Activated naive CD8-positive, alpha-beta T cell treated with anti-CD3 and anti-CD28 coated beads, Interleukin-2, amount 50 U/mL, for 24 hours (primary cell): ENCODE results near the gene NUCKS1.

ENCODE experiments used
- ATAC-seq: fragments of 150-1000 bp; cut with Tn5 transposase; one replicate; pipeline ENCODE4 v1.10.0; 2021
- DNase-seq: peaks from one replicate; pipeline ENCODE4 v3.0.0; 2021
- H3K27ac Mint-ChIP-seq: one replicate; pipeline ENCODE4 v1.8.0; 2021; ENCODE audit warnings: mild to moderate bottlenecking, mixed read lengths
- H3K27me3 Mint-ChIP-seq: one replicate; pipeline ENCODE4 v1.8.0; 2021; ENCODE audit warnings: mixed read lengths
- H3K36me3 Mint-ChIP-seq: one replicate; pipeline ENCODE4 v1.8.0; 2021; ENCODE audit warnings: low read depth, mixed read lengths
- H3K4me1 Mint-ChIP-seq: one replicate; pipeline ENCODE4 v1.8.0; 2021; ENCODE audit warnings: mixed read lengths
- H3K4me3 Mint-ChIP-seq: one replicate; pipeline ENCODE4 v1.8.0; 2021; ENCODE audit warnings: mild to moderate bottlenecking, moderate library complexity, mixed read lengths
- H3K9me3 Mint-ChIP-seq: one replicate; pipeline ENCODE4 v1.8.0; 2021; ENCODE audit warnings: mixed read lengths

The NUCKS1 gene

GRCh38 chr1:205754857-205755256, 4.9 kb upstream of the NUCKS1 start:
- DNase-seq, result no peak
- H3K27me3 Mint-ChIP-seq, result peaks cover 3% of the 10 kb centered on the region
- peaks cover 13% of the 10 kb centered on the region for H3K4me1 Mint-ChIP-seq
- H3K27ac Mint-ChIP-seq, result no peak overlapping the region
- H3K9me3 Mint-ChIP-seq, result no peaks in the 10 kb centered on the region
- H3K4me3 Mint-ChIP-seq, result no peak overlapping the region
- peaks cover 3% of the 10 kb centered on the region for H3K36me3 Mint-ChIP-seq
- ATAC-seq, result no peak

- peaks cover 27% of the 10 kb centered on the region for H3K36me3 Mint-ChIP-seq
- peak overlapping the region; percentile 97 for H3K27ac Mint-ChIP-seq
- no peak for ATAC-seq
- peaks cover 3% of the 10 kb centered on the region for H3K27me3 Mint-ChIP-seq
- peaks cover 36% of the 10 kb centered on the region for H3K4me1 Mint-ChIP-seq
- DNase-seq, result no peak
- peak overlapping the region; percentile 90 for H3K4me3 Mint-ChIP-seq
- no peaks in the 10 kb centered on the region for H3K9me3 Mint-ChIP-seq
Measured at GRCh38 chr1:205751036-205751651, 1.2 kb upstream of the NUCKS1 start.

GRCh38 chr1:205749234-205750137, 496 bp downstream of the NUCKS1 start:
- Mint-ChIP-seq H3K36me3 (peaks cover 34% of the 10 kb centered on the region), H3K9me3 (no peaks in the 10 kb centered on the region), H3K27ac (peak overlapping the region; percentile 97), H3K27me3 (peaks cover 3% of the 10 kb centered on the region), H3K4me1 (peaks cover 48% of the 10 kb centered on the region), H3K4me3 (peak overlapping the region; percentile 99)
- ATAC-seq, result peak; percentile 83
- peak; percentile 97 for DNase-seq

GRCh38 chr1:205748403-205749233, 1.4 kb downstream of the NUCKS1 start:
- H3K4me3 Mint-ChIP-seq, result peak overlapping the region; percentile 99
- ATAC-seq, result peak; percentile 30
- H3K9me3 Mint-ChIP-seq, result no peaks in the 10 kb centered on the region
- peak overlapping the region; percentile 90 for H3K27ac Mint-ChIP-seq
- DNase-seq, result peak; percentile 20
- peaks cover 55% of the 10 kb centered on the region for H3K4me1 Mint-ChIP-seq
- peaks cover 3% of the 10 kb centered on the region for H3K27me3 Mint-ChIP-seq
- H3K36me3 Mint-ChIP-seq, result peaks cover 36% of the 10 kb centered on the region

GRCh38 chr1:205746757-205747412, 3.1 kb downstream of the NUCKS1 start:
- Mint-ChIP-seq H3K4me3 (peak overlapping the region; percentile 99), H3K36me3 (peaks cover 39% of the 10 kb centered on the region), H3K27ac (peak overlapping the region; percentile 75), H3K4me1 (peaks cover 63% of the 10 kb centered on the region), H3K27me3 (peaks cover 3% of the 10 kb centered on the region), H3K9me3 (no peaks in the 10 kb centered on the region)
- no peak for DNase-seq
- ATAC-seq, result no peak

- Mint-ChIP-seq H3K4me1 (peaks cover 55% of the 10 kb centered on the region), H3K9me3 (no peaks in the 10 kb centered on the region), H3K4me3 (no peak overlapping the region), H3K36me3 (peaks cover 47% of the 10 kb centered on the region), H3K27ac (peak overlapping the region; percentile 46), H3K27me3 (no peaks in the 10 kb centered on the region)
- no peak for ATAC-seq
- no peak for DNase-seq
Measured at GRCh38 chr1:205744403-205744802, 5.6 kb downstream of the NUCKS1 start.

GRCh38 chr1:205743977-205744376, 6.0 kb downstream of the NUCKS1 start:
- Mint-ChIP-seq H3K27ac (peak overlapping the region; percentile 46), H3K4me1 (peaks cover 58% of the 10 kb centered on the region), H3K27me3 (no peaks in the 10 kb centered on the region), H3K4me3 (no peak overlapping the region), H3K36me3 (peaks cover 48% of the 10 kb centered on the region), H3K9me3 (no peaks in the 10 kb centered on the region)
- DNase-seq, result no peak
- ATAC-seq, result no peak

- no peaks in the 10 kb centered on the region for H3K9me3 Mint-ChIP-seq
Measured at GRCh38 chr1:205741681-205742080, 8.3 kb downstream of the NUCKS1 start.

GRCh38 chr1:205739348-205740160, 10.4 kb downstream of the NUCKS1 start:
- Mint-ChIP-seq H3K4me1 (peaks cover 47% of the 10 kb centered on the region), H3K36me3 (peaks cover 37% of the 10 kb centered on the region), H3K9me3 (no peaks in the 10 kb centered on the region), H3K4me3 (no peak overlapping the region), H3K27ac (no peak overlapping the region), H3K27me3 (no peaks in the 10 kb centered on the region)
- no peak for DNase-seq
- ATAC-seq, result no peak

More at GRCh38 chr1:205741681-205742080, 8.3 kb downstream of the NUCKS1 start:
- ATAC-seq, result no peak
- H3K4me1 Mint-ChIP-seq, result peaks cover 49% of the 10 kb centered on the region
- no peak overlapping the region for H3K27ac Mint-ChIP-seq
- peaks cover 39% of the 10 kb centered on the region for H3K36me3 Mint-ChIP-seq
- DNase-seq, result no peak
- no peaks in the 10 kb centered on the region for H3K27me3 Mint-ChIP-seq
- no peak overlapping the region for H3K4me3 Mint-ChIP-seq

GRCh38 chr1:205735218-205735617, 14.8 kb downstream of the NUCKS1 start:
- ATAC-seq, result peak; percentile 72

GRCh38 chr1:205733438-205734175, 16.4 kb downstream of the NUCKS1 start:
- Mint-ChIP-seq H3K4me1 (peaks cover 52% of the 10 kb centered on the region), H3K36me3 (peaks cover 30% of the 10 kb centered on the region), H3K9me3 (no peaks in the 10 kb centered on the region), H3K27me3 (no peaks in the 10 kb centered on the region), H3K27ac (no peak overlapping the region), H3K4me3 (no peak overlapping the region)
- DNase-seq (no peak), ATAC-seq (no peak)

More at GRCh38 chr1:205735218-205735617, 14.8 kb downstream of the NUCKS1 start:
- Mint-ChIP-seq H3K27ac (peak overlapping the region; percentile 10), H3K4me3 (no peak overlapping the region), H3K36me3 (peaks cover 37% of the 10 kb centered on the region), H3K27me3 (no peaks in the 10 kb centered on the region), H3K4me1 (peaks cover 55% of the 10 kb centered on the region), H3K9me3 (no peaks in the 10 kb centered on the region)
- DNase-seq, result no peak

GRCh38 chr1:205729945-205730610, 19.9 kb downstream of the NUCKS1 start:
- no peak overlapping the region for H3K4me3 Mint-ChIP-seq
- no peaks in the 10 kb centered on the region for H3K9me3 Mint-ChIP-seq
- H3K27ac Mint-ChIP-seq, result no peak overlapping the region
- no peak for DNase-seq
- no peak for ATAC-seq
- peaks cover 37% of the 10 kb centered on the region for H3K4me1 Mint-ChIP-seq
- H3K36me3 Mint-ChIP-seq, result peaks cover 36% of the 10 kb centered on the region
- no peaks in the 10 kb centered on the region for H3K27me3 Mint-ChIP-seq
